ENCODE data around the gene REG1B. TPM values are rescaled to one million over a fixed set of nuclear protein-coding genes. Genes with fewer than 3 reads are reported as not detected.

The REG1B gene
- total RNA-seq, 1 experiment from 2014 or later, result 2.1 TPM

- H3K27ac Mint-ChIP-seq, result no peak overlapping the region
- TF ChIP-seq NFYB (CRISPR knock-in tag; conservative IDR thresholded peaks at IDR 0.05; ENCODE audit: low read depth) (no peak), HMGA2 (CRISPR knock-in tag; IDR thresholded peaks at IDR 0.05) (no peak), ATF2 (CRISPR knock-in tag; IDR thresholded peaks at IDR 0.05; ENCODE audit: borderline replicate concordance, low read depth) (no peak), TEAD1 (CRISPR knock-in tag; IDR thresholded peaks at IDR 0.05) (no peak), MXD4 (CRISPR knock-in tag; IDR thresholded peaks at IDR 0.05; ENCODE audit: borderline replicate concordance) (no peak), ZNF121 (CRISPR knock-in tag; IDR thresholded peaks at IDR 0.05) (no peak), PRRX2 (CRISPR knock-in tag; IDR thresholded peaks at IDR 0.05) (no peak), KAT7 (CRISPR knock-in tag; IDR thresholded peaks at IDR 0.05; ENCODE audit: borderline replicate concordance) (no peak), PREB (CRISPR knock-in tag; IDR thresholded peaks at IDR 0.05; ENCODE audit: borderline replicate concordance) (no peak), FOXK1 (CRISPR knock-in tag; IDR thresholded peaks at IDR 0.05) (no peak), ZNF396 (CRISPR knock-in tag; IDR thresholded peaks at IDR 0.05; ENCODE audit: borderline replicate concordance) (no peak), TP53 (CRISPR knock-in tag; IDR thresholded peaks at IDR 0.05) (no peak)
- TF ChIP-seq, protein P1, sequence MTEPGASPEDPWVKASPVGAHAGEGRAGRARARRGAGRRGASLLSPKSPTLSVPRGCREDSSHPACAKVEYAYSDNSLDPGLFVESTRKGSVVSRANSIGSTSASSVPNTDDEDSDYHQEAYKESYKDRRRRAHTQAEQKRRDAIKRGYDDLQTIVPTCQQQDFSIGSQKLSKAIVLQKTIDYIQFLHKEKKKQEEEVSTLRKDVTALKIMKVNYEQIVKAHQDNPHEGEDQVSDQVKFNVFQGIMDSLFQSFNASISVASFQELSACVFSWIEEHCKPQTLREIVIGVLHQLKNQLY (CRISPR knock-in tag; IDR thresholded peaks at IDR 0.05), result no peak
- TF ChIP-seq, protein P2, sequence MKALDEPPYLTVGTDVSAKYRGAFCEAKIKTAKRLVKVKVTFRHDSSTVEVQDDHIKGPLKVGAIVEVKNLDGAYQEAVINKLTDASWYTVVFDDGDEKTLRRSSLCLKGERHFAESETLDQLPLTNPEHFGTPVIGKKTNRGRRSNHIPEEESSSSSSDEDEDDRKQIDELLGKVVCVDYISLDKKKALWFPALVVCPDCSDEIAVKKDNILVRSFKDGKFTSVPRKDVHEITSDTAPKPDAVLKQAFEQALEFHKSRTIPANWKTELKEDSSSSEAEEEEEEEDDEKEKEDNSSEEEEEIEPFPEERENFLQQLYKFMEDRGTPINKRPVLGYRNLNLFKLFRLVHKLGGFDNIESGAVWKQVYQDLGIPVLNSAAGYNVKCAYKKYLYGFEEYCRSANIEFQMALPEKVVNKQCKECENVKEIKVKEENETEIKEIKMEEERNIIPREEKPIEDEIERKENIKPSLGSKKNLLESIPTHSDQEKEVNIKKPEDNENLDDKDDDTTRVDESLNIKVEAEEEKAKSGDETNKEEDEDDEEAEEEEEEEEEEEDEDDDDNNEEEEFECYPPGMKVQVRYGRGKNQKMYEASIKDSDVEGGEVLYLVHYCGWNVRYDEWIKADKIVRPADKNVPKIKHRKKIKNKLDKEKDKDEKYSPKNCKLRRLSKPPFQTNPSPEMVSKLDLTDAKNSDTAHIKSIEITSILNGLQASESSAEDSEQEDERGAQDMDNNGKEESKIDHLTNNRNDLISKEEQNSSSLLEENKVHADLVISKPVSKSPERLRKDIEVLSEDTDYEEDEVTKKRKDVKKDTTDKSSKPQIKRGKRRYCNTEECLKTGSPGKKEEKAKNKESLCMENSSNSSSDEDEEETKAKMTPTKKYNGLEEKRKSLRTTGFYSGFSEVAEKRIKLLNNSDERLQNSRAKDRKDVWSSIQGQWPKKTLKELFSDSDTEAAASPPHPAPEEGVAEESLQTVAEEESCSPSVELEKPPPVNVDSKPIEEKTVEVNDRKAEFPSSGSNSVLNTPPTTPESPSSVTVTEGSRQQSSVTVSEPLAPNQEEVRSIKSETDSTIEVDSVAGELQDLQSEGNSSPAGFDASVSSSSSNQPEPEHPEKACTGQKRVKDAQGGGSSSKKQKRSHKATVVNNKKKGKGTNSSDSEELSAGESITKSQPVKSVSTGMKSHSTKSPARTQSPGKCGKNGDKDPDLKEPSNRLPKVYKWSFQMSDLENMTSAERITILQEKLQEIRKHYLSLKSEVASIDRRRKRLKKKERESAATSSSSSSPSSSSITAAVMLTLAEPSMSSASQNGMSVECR (CRISPR knock-in tag; IDR thresholded peaks at IDR 0.05; ENCODE audit: borderline replicate concordance), result no peak
- TF ChIP-seq, protein P3, sequence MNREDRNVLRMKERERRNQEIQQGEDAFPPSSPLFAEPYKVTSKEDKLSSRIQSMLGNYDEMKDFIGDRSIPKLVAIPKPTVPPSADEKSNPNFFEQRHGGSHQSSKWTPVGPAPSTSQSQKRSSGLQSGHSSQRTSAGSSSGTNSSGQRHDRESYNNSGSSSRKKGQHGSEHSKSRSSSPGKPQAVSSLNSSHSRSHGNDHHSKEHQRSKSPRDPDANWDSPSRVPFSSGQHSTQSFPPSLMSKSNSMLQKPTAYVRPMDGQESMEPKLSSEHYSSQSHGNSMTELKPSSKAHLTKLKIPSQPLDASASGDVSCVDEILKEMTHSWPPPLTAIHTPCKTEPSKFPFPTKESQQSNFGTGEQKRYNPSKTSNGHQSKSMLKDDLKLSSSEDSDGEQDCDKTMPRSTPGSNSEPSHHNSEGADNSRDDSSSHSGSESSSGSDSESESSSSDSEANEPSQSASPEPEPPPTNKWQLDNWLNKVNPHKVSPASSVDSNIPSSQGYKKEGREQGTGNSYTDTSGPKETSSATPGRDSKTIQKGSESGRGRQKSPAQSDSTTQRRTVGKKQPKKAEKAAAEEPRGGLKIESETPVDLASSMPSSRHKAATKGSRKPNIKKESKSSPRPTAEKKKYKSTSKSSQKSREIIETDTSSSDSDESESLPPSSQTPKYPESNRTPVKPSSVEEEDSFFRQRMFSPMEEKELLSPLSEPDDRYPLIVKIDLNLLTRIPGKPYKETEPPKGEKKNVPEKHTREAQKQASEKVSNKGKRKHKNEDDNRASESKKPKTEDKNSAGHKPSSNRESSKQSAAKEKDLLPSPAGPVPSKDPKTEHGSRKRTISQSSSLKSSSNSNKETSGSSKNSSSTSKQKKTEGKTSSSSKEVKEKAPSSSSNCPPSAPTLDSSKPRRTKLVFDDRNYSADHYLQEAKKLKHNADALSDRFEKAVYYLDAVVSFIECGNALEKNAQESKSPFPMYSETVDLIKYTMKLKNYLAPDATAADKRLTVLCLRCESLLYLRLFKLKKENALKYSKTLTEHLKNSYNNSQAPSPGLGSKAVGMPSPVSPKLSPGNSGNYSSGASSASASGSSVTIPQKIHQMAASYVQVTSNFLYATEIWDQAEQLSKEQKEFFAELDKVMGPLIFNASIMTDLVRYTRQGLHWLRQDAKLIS (CRISPR knock-in tag; IDR thresholded peaks at IDR 0.05; ENCODE audit: borderline replicate concordance), result no peak
- TF ChIP-seq, protein P4, sequence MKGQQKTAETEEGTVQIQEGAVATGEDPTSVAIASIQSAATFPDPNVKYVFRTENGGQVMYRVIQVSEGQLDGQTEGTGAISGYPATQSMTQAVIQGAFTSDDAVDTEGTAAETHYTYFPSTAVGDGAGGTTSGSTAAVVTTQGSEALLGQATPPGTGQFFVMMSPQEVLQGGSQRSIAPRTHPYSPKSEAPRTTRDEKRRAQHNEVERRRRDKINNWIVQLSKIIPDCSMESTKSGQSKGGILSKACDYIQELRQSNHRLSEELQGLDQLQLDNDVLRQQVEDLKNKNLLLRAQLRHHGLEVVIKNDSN (CRISPR knock-in tag; IDR thresholded peaks at IDR 0.05), result no peak
- TF ChIP-seq, protein P5, sequence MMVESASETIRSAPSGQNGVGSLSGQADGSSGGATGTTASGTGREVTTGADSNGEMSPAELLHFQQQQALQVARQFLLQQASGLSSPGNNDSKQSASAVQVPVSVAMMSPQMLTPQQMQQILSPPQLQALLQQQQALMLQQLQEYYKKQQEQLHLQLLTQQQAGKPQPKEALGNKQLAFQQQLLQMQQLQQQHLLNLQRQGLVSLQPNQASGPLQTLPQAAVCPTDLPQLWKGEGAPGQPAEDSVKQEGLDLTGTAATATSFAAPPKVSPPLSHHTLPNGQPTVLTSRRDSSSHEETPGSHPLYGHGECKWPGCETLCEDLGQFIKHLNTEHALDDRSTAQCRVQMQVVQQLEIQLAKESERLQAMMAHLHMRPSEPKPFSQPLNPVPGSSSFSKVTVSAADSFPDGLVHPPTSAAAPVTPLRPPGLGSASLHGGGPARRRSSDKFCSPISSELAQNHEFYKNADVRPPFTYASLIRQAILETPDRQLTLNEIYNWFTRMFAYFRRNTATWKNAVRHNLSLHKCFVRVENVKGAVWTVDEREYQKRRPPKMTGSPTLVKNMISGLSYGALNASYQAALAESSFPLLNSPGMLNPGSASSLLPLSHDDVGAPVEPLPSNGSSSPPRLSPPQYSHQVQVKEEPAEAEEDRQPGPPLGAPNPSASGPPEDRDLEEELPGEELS (CRISPR knock-in tag; IDR thresholded peaks at IDR 0.05), result no peak
- TF ChIP-seq, protein P6, sequence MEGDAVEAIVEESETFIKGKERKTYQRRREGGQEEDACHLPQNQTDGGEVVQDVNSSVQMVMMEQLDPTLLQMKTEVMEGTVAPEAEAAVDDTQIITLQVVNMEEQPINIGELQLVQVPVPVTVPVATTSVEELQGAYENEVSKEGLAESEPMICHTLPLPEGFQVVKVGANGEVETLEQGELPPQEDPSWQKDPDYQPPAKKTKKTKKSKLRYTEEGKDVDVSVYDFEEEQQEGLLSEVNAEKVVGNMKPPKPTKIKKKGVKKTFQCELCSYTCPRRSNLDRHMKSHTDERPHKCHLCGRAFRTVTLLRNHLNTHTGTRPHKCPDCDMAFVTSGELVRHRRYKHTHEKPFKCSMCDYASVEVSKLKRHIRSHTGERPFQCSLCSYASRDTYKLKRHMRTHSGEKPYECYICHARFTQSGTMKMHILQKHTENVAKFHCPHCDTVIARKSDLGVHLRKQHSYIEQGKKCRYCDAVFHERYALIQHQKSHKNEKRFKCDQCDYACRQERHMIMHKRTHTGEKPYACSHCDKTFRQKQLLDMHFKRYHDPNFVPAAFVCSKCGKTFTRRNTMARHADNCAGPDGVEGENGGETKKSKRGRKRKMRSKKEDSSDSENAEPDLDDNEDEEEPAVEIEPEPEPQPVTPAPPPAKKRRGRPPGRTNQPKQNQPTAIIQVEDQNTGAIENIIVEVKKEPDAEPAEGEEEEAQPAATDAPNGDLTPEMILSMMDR (IDR thresholded peaks at IDR 0.05), result no peak
- ATAC-seq (no peak), DNase-seq (ENCODE audit: low spot score) (no peak)
- H3K27me3 Mint-ChIP-seq (ENCODE audit: low read depth), result no peaks in the 10 kb centered on the region; the same call in 1 of the 2 replicates
- peaks cover 12% of the 10 kb centered on the region for H3K4me1 Mint-ChIP-seq
- no peaks in the 10 kb centered on the region for H3K36me3 Mint-ChIP-seq
- H3K4me3 Mint-ChIP-seq, result no peak overlapping the region
- POLR2A ChIA-PET, result no interaction called here
- H3K9me3 Mint-ChIP-seq, result peaks cover 7% of the 10 kb centered on the region; the same call in 1 of the 2 replicates
- CTCF ChIA-PET, result no interaction called here
These were observed 4.8 kb downstream of the REG1B start for GRCh38 chr2:79082987-79083386.
